Aorta (tissue), 5 donors: ENCODE data around the gene SCN2B. TPM values are rescaled to one million over a fixed set of nuclear protein-coding genes. Genes with fewer than 3 reads are reported as not detected.
"Not testable (repeated sequence)": the region's sequence is repeated elsewhere in the genome, so short reads cannot be mapped to it uniquely, and the experiment has no call there.

Experiments used
- ATAC-seq: fragments of 200-7000 bp; cut with Tn5 transposase; one replicate; pipeline ENCODE4 v1.9.1; 2022; ENCODE audit warnings: moderate library complexity; ENCODE audit not compliant: low FRiP score
- DNase-seq, 2 donors: peaks; one replicate each; pipeline ENCODE4 v3.0.0-alpha.2; 2020
- H3K27ac ChIP-seq, 2 donors: one replicate each; pipeline ENCODE4 v1.5.1; 2013; ENCODE audit warnings: low read length in 2 of 2, mild to moderate bottlenecking in 2 of 2, moderate library complexity in 2 of 2, control low read depth in 1 of 2, inconsistent platforms in 1 of 2, low read depth in 1 of 2
- H3K27me3 ChIP-seq, 2 donors: one replicate each; pipeline ENCODE4 v1.6.1; 2013; ENCODE audit warnings: control low read depth in 1 of 2, low read length in 1 of 2, mild to moderate bottlenecking in 1 of 2, moderate library complexity in 1 of 2; ENCODE audit not compliant: insufficient read depth in 2 of 2, control insufficient read depth in 1 of 2
- H3K36me3 ChIP-seq, 2 donors: one replicate each; pipeline ENCODE4 v1.6.1; 2013; ENCODE audit warnings: control low read depth in 1 of 2, low read length in 1 of 2, mild to moderate bottlenecking in 1 of 2; ENCODE audit not compliant: insufficient read depth in 2 of 2, control insufficient read depth in 1 of 2
- H3K4me1 ChIP-seq, 2 donors: one replicate each; pipeline ENCODE4 v1.6.1; 2013; ENCODE audit warnings: low read length in 2 of 2, control low read depth in 1 of 2, mild to moderate bottlenecking in 1 of 2, moderate library complexity in 1 of 2; ENCODE audit not compliant: insufficient read depth in 2 of 2, control insufficient read depth in 1 of 2
- H3K4me3 ChIP-seq, 2 donors: one replicate each; pipeline ENCODE4 v1.5.1; 2013; ENCODE audit warnings: low read length in 2 of 2, control low read depth in 1 of 2, mild to moderate bottlenecking in 1 of 2
- H3K9me3 ChIP-seq: one replicate; pipeline ENCODE4 v1.6.1; 2013; ENCODE audit warnings: mild to moderate bottlenecking, low read length; ENCODE audit not compliant: control insufficient read depth
- WGBS, 2 donors: extraction: QIAGEN DNeasy Blood & Tissue Kit; methylation state at CpG; one replicate each; pipeline ENCODE4 v1.1.7; 2013; 5-methylcytosine and 5-hydroxymethylcytosine counted together
- intact Hi-C, 2 donors: fragments of 100-400 bp; cut with DNase I; formaldehyde crosslinking; loops; one replicate each; pipeline versions ENCODE4 v1.14.2 to v1.15.0; 2022
- polyA plus RNA-seq, 2 donors: library from polyadenylated mRNA; stranded (reverse); fragments of 200-250 nt; gene quantifications; one replicate each; pipeline ENCODE4 v1.2.3, GENCODE V29; 2013
- total RNA-seq, 2 donors: library from RNA; stranded (reverse); fragmentation: NEBNext Ultra II Directional; extraction: Animal tissue kit (Norgen Biotek cat#: 25700); gene quantifications; one replicate each; pipeline ENCODE4 v1.2.1, GENCODE V29; 2021
- donor health status: healthy with polysubstance abuse.
- donor health status: Bipolar disorder and iron deficiency.
- donor health status: DM: no; HTN: no; CAD: no.
- donor health status: DM: no; HTN: no; CAD: no.
- donor health status: DM: yes; HTN: yes; CAD: no.

The SCN2B gene
- total and polyA plus RNA-seq, 4 donors = 0.78 TPM; not detected in 3

DNA sequence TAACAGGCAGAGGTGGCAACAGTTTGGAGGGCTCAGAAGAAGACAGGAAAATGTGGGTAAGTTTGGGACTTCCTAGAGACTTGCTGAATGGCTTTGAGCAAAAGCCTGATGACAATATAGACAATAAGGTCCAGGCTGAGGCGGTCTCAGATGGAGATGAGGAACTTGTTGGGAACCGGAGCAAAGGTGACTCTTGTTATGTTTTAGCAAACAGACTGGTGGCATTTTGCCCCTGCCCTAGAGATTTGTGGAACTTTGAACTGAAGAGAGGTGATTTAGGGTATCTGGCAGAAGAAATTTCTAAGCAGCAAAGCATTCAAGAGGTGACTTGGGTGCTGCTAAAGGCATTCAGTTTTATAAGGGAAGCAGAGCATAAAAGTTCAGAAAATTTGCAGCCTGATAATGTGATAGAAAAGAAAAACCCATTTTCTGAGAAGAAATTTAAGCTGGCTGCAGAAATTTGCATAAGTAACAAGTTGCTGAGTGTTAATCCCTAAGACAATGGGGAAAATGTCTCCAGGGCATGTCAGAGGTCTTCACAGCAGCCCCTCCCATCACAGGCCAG, 14.6 kb upstream of the SCN2B start:
- intact Hi-C loops = loop anchor here in 1 of 2 donors (10.0 kb wide), 1 partner anchor 164 kb away; the partner anchor contains the start of gene UBE4A
- WGBS, 2 donors = 50 to 93% methylated on average over 2 of the region's 2 CpGs
- H3K9me3 ChIP-seq, H3K27me3 ChIP-seq, ATAC-seq, DNase-seq, H3K4me1 ChIP-seq, H3K4me3 ChIP-seq, H3K27ac ChIP-seq, H3K36me3 ChIP-seq: not testable (repeated sequence)

GRCh38 chr11:118186346-118187107, 10.1 kb upstream of the SCN2B start:
- H3K4me1 ChIP-seq = no peaks in the 10 kb centered on the region
- ATAC-seq = no peak
- H3K9me3 ChIP-seq = no peaks in the 10 kb centered on the region
- no peaks in the 10 kb centered on the region for H3K27me3 ChIP-seq
- WGBS, 2 donors = 49 to 75% methylated on average over 6 of the region's 6 CpGs
- no peaks in the 10 kb centered on the region for H3K36me3 ChIP-seq
- no peak for DNase-seq
- no peak overlapping the region for H3K27ac ChIP-seq
- H3K4me3 ChIP-seq = no peak overlapping the region
- intact Hi-C loops = no loop called here

GRCh38 chr11:118184784-118185579, 8.5 kb upstream of the SCN2B start:
- intact Hi-C loops = no loop called here
- H3K4me1 ChIP-seq = no peaks in the 10 kb centered on the region
- H3K36me3 ChIP-seq = no peaks in the 10 kb centered on the region
- ATAC-seq (no peak), DNase-seq (no peak)
- WGBS, 2 donors = 93 to 95% methylated on average over 12 of the region's 12 CpGs
- no peak overlapping the region for H3K4me3 ChIP-seq
- H3K9me3 ChIP-seq = no peaks in the 10 kb centered on the region
- no peak overlapping the region for H3K27ac ChIP-seq
- H3K27me3 ChIP-seq = no peaks in the 10 kb centered on the region

DNA sequence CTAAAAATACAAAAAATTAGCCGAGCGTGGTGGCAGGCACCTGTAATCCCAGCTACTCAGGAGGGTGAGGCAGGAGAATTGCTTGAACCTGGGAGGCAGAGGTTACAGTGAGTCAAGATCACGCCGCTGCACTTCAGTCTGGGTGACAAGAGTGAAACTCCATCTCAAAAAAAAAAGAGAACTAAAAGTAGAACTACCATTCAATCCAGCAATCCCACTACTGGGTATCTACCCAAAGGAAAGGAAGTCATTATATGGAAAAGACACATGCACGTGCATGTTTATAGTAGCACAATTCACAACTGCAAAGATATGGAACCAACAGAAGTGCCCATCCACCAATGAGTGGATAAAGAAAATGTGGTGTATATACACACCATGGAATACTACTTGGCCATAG, 7.3 kb upstream of the SCN2B start:
- H3K27me3 ChIP-seq, H3K36me3 ChIP-seq, intact Hi-C loops, H3K4me3 ChIP-seq, H3K9me3 ChIP-seq, ATAC-seq, DNase-seq, H3K4me1 ChIP-seq, H3K27ac ChIP-seq: not testable (repeated sequence)
- WGBS, 2 donors = 74 to 95% methylated on average over 5 of the region's 5 CpGs

- H3K4me1 ChIP-seq = no peaks in the 10 kb centered on the region
- 3 to 6% methylated on average over 11 of the region's 11 CpGs for WGBS, 2 donors
- no peaks in the 10 kb centered on the region for H3K27me3 ChIP-seq
- ATAC-seq = peak; percentile 69
- no peak for DNase-seq
- no peaks in the 10 kb centered on the region for H3K9me3 ChIP-seq
- no peaks in the 10 kb centered on the region for H3K36me3 ChIP-seq
- H3K27ac ChIP-seq = no peak overlapping the region
- no peak overlapping the region for H3K4me3 ChIP-seq
- intact Hi-C loops = no loop called here
Observed at GRCh38 chr11:118180300-118180703, 3.9 kb upstream of the SCN2B start.

DNA sequence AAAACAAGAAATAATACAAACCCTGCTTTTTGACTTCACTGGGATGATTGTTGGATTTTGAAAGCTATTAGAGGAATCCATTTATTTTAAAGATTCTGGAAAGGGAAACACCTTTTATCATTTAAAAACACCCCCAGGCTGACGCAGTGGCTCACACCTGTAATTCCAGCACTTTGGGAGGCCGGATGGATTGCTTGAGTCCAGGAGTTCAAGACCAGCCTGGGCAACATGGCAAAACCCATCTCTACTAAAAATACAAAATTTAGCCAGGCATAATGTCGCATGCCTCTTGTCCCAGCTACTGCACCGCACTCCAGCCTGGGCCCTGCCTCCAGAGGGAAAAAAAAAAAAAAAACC, 317 bp upstream of the SCN2B start:
- no peak overlapping the region for H3K4me3 ChIP-seq
- H3K36me3 ChIP-seq = no peaks in the 10 kb centered on the region
- no peak for ATAC-seq
- no peaks in the 10 kb centered on the region for H3K9me3 ChIP-seq
- no peaks in the 10 kb centered on the region for H3K4me1 ChIP-seq
- no peak for DNase-seq
- no peaks in the 10 kb centered on the region for H3K27me3 ChIP-seq
- no peak overlapping the region for H3K27ac ChIP-seq
- WGBS, 2 donors = 88 to 90% methylated on average over 4 of the region's 4 CpGs
- intact Hi-C loops = no loop called here

DNA sequence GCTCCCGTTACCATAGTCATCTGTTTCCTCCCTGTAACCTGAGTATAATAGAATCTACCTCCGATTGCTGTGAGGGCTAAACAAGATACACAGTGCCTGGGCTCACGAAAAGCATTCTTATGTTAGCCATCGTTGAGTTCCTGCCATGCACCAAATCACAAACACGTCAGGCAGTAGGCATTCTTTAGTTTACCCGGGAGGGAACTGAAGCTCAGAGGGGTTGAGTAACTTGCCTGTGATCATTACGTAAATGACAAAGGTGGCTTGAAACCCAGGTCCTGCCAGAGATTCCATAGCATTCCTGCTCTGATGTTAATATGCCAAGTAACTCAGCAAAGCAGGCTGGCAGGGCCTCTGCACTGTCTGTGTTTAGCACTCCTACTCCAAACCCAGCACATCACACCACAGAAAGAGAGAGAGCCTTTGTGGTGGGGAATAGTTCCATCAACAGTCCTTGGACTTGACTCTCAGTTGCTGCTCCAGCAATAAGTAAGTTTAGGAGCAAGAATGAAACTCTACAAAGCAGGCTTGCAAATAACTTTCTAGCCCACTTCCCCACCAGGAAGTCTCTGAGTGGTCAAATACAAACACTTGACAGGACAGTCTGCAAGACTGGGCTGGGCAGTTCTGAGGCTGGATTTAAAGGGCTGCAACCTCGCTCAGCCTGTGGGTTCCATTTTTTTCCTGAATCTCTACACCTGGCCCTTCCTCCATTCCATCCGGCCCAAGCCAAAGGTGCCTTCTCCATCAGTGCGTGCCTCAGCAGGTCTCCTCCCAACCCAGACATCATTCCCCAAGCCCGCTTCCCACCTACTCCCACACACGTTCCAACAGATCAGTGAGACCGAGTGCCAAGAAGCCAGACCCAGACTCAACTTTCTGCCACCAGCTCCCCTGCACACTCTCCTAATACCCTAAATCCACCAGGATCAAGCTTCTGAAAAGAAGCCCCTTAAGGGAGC, 1.1 kb downstream of the SCN2B start:
- H3K4me1 ChIP-seq = no peaks in the 10 kb centered on the region
- H3K36me3 ChIP-seq = no peaks in the 10 kb centered on the region
- no peak overlapping the region for H3K27ac ChIP-seq
- no peaks in the 10 kb centered on the region for H3K9me3 ChIP-seq
- H3K4me3 ChIP-seq = no peak overlapping the region
- no peak for ATAC-seq
- intact Hi-C loops = no loop called here
- DNase-seq = no peak
- 75 to 76% methylated on average over 13 of the region's 13 CpGs for WGBS, 2 donors
- H3K27me3 ChIP-seq = no peaks in the 10 kb centered on the region

GRCh38 chr11:118174006-118174567, 2.4 kb downstream of the SCN2B start:
- H3K9me3 ChIP-seq = no peaks in the 10 kb centered on the region
- ATAC-seq (no peak), DNase-seq (no peak)
- H3K4me1 ChIP-seq = no peaks in the 10 kb centered on the region
- no peak overlapping the region for H3K4me3 ChIP-seq
- no peaks in the 10 kb centered on the region for H3K36me3 ChIP-seq
- 92 to 93% methylated on average over 9 of the region's 9 CpGs for WGBS, 2 donors
- no peaks in the 10 kb centered on the region for H3K27me3 ChIP-seq
- intact Hi-C loops = no loop called here
- H3K27ac ChIP-seq = no peak overlapping the region
